ENCODE measurements around the gene SEMA4A.
A peak's percentile ranks its signal among the peaks of the same experiment; 100 is the strongest.
"Not testable (repeated sequence)": the region's sequence is repeated elsewhere in the genome, so short reads cannot be mapped to it uniquely, and the experiment has no call there.

The SEMA4A gene

DNA sequence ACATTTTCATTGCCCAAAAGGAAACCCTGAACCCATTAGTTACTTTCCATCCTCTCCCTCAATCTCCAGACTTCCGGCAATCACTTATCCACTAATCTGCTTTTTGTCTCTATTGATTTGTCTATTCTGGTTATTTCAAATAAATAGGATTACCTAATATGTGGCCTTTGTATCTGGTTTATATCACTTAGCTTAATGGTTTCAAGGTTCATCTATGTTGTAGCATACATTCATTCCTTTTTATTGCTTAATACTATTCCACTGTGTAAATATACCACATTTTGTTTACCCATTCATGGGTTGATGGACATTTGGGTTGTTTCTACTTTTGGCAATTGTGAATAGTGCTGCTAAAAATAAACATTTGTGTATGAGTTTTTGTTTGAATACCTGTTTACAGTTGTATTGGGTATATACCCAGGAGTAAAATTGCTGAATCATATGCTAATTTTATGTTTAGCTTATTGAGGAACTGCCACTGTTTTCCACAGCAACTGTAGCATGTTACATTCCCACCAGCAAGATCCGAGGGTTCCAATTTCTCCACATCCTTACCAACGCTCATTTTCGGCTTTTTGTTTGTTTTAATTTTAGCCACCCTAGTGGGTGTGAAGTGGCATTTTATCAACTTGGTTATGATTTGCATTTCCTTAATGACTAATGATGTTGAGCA, 38.0 kb downstream of the SEMA4A start:
- no peak for DNase-seq (ENCODE audit: low read depth in 2 of 3, low spot score in 2 of 3)

DNA sequence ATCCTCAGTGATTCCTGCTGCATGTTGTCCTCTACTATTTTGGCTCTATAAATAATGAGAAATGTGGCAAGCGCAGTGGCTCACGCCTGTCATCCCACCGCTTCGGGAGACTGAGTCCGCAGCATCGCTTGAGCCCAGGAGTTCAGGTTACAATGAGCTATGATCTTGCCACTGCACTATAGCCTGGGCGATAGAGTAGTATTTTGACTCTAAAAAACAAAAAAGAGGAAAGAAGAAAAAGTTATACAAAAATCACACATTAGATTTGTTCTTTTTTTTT, 39.8 kb downstream of the SEMA4A start:
- no peak for DNase-seq (ENCODE audit: low read depth in 2 of 3, low spot score in 2 of 3)

DNA sequence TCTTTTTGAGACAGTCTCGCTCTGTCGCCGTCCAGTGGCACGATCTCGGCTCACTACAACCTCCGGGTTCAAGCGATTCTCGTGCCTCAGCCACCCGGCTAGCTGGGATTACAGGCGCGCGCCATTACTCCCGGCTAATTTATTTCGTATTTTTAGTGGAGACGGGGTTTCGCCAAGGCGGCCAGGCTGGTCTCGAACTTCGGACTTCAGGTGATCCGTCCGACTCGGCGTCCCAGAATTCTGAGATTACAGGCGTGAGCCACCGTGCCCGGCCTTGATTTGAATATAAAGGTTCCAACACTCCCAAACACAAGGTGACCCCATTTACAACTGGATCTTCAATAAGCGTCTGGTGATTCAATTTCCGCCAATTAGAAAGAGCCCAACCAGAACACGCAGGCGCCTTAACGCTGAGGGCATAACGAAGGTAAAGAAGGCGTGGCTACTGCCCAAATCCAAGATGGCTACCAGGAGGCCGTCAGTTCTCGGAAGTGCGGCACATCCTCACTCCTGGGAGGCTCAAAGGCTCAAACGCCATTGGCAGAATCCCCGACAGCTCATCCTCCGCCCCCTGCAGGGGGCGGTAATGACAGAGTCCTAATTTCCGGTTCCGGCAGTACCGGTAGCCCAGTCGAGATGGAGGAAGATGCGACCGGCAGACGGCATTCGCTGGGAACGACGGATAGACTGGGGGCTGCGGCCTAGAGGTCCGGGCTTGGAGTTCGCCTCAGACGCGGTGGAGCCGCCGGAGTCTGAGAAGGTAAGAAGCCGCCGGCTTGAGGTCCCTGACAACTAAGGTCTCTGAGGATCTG, 40.3 kb downstream of the SEMA4A start, which contains the start of gene SLC25A44:
SLC25A44 (plus strand) TSS at position 617 of the 812 bp plus-strand sequence. CDS start 5,744 bp downstream, outside the sequence.
- DNase-seq (ENCODE audit: low read depth in 2 of 3, low spot score in 2 of 3) = peak; percentile 87 to 89 (median 88)

DNA sequence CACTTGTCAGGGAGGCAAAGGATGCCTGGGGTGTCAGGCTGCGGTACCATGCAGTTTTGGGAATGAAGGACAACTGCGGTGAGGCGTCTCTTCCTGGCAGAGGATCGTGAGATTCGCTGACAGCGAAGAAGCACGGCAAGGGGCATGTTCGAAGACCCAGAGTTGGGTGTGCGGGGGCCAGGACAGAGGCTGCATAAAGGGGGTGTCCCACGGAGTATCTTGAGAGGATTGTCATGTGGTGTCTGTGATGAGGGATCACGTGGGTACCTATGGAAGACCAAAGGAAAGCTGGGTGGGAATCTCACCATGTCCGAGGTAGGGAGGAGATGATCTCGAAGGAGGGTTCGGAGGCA, 40.9 kb downstream of the SEMA4A start:
- no peak for DNase-seq (ENCODE audit: low read depth in 2 of 3, low spot score in 2 of 3)

DNA sequence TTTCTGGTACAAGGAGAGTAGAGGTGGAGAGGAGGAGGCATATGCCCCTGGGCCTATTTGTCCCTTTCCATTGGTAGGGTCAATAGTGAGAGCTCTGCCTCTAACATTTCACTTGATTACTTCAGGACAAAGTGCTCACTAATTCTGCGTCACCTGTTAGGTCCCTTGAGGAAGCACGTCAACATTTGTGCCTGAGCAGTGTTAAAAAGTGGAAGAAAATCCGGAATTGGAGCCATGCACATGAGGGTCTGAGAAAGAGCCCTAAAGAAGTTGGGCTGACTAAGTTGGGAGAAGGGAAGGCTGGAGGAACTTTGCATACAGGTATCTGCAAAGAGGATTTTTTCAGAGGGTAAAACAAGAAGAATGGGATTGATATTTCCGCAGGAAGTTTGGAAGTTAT, 42.5 kb downstream of the SEMA4A start:
- DNase-seq (ENCODE audit: low read depth in 2 of 3, low spot score in 2 of 3) = no peak

DNA sequence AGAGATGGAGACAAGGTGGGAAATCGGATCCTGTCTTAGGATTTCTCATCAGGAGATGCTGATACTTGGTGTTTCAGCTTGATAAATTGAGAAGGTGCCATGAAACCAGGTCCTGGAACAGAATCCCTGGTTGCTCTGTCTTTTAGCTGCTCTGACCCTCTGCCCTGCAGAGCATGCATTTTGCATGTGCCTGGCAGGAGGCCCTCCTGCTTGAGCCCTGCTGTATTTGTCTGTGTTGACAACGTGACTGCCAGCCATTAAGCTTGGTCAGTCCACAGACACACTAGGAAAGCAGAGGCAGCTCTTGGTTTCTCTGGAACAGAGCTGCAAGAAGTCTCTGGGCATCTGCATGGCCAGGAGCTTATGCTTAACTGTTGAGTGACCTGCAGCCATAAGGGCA, 43.1 kb downstream of the SEMA4A start:
- DNase-seq (ENCODE audit: low read depth in 2 of 3, low spot score in 2 of 3) = no peak

DNA sequence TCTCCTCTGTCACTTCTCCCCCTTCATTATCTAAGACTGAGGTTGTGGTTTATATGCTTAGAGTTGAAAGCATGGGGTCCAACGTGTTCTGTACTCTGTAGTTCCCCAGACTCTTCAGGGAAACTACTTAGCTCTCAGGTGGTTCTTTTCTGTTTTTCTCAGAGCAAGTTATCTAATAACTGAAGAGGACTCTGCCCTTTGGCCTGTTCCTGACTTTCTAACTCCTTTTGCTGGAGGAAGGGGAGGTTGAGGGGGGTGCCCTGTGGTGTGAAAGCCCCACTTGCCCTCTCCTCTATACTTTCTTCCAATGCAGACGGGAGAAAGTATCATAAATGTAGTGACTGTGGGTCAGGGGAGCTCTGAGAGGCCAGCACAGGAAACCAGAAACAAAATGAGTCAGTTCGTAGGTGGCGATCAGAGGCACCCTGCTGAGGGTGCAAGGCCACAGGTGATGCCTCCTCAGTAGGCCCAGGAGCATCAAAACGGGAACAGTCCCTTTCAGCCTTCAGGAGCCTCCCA, 45.5 kb downstream of the SEMA4A start:
- no peak for DNase-seq (ENCODE audit: low read depth in 2 of 3, low spot score in 2 of 3)

DNA sequence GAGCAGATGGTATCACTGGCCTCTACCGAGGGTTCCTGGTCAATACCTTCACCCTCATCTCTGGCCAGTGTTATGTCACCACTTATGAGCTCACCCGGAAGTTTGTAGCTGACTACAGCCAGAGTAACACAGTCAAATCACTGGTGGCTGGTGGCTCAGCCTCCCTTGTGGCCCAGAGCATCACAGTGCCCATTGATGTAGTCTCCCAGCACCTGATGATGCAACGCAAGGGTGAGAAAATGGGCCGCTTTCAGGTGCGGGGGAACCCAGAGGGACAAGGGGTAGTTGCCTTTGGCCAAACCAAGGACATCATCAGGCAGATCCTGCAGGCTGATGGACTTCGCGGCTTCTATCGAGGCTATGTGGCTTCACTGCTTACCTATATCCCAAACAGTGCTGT, 46.7 kb downstream of the SEMA4A start:
- DNase-seq (ENCODE audit: low read depth in 2 of 3, low spot score in 2 of 3) = no peak

DNA sequence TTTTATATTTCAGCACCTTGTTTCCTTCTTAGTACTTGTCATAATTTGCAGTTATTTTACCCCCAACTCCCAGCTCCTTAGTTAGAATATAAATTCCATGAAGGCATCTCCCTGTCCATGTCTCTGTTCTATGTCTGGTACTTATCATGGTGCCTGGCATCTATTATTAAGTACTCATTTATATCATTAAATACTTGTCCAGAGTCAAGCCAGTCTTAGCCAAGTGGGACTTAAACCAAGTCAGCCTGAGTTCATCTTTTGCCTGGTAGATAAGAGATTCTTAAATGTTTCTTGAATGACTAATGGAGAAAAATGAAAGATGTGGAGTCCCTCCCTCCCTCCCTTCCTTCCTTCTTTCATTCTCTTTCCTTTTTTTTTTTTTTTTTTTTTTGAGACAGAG, 49.9 kb downstream of the SEMA4A start:
- no peak for DNase-seq (ENCODE audit: low read depth in 2 of 3, low spot score in 2 of 3)

DNA sequence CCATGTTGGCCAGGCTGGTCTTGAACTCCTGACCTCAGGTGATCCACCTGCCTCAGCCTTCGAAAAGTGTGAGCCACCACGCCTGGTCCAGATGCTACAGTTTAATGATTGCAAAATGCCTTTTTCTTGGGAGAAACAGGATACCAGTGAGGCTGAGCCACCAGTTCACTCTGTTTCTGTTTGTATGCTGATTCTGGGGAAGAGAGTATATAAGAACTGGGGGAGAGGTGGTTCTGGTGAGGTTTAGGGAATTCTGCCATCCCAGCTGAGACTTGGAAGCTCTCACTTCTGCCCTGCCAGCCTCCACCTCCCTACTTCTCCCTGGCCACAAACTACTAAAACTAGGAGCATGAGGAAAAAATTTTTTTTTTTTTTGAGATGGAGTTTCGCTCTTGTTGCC, 51.3 kb downstream of the SEMA4A start:
- DNase-seq (ENCODE audit: low read depth in 2 of 3, low spot score in 2 of 3) = no peak

DNA sequence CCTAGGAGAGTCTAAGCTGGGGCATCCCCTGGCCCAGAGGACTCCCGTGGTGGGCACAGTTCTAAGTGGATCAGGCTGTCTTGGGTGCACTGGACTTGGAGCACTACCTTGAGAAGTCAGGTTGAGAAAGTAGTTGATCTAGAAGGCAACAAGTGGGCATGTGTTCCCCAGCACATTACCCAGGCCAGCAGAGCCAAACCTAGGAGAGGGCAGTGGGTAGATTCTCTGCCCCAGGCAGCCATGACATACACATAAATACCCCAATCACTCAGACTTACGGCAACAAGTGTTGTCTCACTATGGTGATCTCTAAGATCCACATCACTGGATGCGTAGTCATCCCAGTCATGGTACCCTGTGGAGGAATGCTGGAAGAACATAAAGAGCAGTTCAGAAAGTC, 57.9 kb downstream of the SEMA4A start:
- no peak for DNase-seq (ENCODE audit: low read depth in 2 of 3, low spot score in 2 of 3)

DNA sequence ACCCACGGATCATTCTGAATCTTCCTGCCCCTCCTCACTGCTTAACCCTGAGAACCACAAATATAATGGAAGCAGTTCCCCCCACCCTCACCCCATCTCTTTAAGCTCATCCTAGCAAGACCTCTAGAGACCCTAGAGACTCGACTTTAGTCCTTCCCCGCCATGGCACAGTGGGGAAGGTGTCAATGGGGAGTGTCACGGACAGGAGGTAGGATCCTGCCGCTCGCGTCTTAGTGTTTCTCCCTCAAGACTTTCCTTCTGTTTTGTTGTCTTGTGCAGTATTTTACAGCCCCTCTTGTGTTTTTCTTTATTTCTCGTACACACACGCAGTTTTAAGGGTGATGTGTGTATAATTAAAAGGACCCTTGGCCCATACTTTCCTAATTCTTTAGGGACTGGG, 58.7 kb downstream of the SEMA4A start:
- DNase-seq (ENCODE audit: low read depth in 2 of 3, low spot score in 2 of 3) = no peak

DNA sequence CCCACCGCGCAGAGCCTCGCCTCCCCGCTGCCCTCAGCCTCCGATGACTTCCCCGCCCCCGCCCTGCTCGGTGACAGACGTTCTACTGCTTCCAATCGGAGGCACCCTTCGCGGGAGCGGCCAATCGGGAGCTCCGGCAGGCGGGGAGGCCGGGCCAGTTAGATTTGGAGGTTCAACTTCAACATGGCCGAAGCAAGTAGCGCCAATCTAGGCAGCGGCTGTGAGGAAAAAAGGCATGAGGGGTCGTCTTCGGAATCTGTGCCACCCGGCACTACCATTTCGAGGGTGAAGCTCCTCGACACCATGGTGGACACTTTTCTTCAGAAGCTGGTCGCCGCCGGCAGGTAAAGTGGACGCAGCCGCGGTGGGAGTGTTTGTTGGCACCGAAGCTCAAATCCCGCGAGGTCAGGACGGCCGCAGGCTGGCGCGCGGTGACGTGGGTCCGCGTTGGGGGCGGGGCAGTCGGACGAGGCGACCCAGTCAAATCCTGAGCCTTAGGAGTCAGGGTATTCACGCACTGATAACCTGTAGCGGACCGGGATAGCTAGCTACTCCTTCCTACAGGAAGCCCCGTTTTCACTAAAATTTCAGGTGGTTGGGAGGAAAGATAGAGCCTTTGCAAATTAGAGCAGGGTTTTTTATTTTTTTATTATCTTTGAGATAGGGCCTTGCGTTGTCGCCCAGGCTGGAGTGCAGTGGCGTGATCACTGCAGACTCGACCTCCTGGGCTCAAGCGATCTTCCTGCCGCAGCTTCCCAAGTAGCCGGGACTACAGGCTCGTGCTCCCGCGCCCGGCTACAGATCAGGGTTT, 59.7 kb downstream of the SEMA4A start, which contains the start of gene PMF1:
PMF1 (plus strand) TSS at position 175 of the 811 bp plus-strand sequence; CDS start at position 184, 9 bp downstream.
- DNase-seq (ENCODE audit: low read depth in 2 of 3, low spot score in 2 of 3) = peak; percentile 87 to 92 (median 89)

DNA sequence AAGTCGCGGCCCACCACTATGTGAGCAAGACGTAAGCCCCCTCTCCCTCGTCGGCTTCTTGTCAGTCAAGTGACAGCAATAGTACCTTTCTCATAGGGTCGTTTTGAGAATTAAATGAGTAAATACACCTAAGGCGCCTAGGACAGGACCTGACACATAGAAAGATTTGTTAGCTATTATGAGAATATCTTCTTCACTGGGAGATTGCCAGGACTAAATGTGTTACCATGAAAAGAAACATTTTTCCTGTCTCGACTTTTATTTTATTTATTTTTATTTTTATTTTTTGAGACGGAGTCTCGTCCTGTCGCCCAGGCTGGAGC, 60.2 kb downstream of the SEMA4A start:
- no peak for DNase-seq (ENCODE audit: low read depth in 2 of 3, low spot score in 2 of 3)

DNA sequence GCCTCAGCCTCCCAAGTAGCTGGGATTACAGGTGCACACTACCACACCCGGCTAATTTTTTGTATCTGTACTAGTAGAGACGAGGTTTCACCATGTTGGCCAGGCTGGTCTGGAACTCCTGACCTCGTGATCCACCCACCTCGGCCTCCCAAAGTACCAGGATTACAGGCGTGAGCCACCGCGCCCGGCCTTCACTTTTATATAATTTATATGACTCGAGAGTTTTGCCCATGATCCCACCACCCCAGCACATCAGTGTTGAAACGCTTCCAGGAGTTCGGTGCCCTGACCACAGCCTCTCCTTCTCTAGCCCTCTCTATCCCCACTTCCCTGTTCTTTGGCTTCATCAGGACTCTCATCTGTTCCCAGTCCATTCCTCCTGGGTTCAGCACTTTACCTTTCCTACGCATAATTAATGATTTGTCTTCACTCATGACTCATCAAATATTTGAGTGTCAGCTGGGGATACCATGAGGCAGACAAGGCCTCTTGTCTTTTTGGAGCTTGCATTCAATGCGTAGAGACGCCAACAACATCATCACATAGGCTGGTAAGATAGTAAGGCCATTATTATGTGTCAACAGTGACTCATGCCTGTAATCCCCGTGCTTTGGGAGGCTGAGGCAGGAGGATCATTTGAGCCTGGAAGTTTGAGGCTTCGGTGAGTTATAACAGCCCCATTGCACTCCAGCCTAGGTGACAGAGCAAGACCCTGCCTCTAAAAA, 60.8 kb downstream of the SEMA4A start:
- no peak for DNase-seq (ENCODE audit: low read depth in 2 of 3, low spot score in 2 of 3)

DNA sequence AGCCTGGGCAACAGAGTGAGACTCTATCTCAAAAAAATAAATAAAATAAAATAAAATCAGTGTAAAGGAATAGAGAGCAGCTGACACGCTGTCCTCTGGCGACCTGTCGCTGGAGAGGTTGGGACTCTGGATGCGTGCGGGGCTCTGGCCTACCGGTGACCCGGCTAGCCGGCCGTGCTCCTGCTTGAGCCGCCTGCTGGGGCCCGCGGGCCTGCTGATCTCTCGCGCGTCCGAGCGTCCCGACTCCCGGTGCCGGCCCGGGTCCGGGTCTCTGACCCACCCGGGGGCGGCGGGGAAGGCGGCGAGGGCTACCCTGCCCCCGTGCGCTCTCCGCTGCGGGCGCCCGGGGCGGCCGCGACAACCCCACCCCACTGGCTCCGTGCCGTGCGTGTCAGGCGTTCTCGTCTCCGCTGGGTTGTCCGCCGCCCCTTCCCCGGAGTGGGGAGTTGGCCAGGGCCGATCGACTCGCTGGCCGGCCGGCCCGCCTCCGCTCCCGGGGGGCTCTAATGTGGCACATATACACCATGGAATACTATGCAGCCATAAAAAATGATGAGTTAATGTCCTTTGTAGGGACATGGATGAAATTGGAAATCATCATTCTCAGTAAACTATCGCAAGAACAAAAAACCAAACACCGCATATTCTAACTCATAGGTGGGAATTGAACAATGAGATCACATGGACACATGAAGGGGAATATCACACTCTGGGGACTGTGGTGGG, 63.1 kb downstream of the SEMA4A start:
- not testable (repeated sequence) for DNase-seq (ENCODE audit: low read depth in 2 of 3, low spot score in 2 of 3)

DNA sequence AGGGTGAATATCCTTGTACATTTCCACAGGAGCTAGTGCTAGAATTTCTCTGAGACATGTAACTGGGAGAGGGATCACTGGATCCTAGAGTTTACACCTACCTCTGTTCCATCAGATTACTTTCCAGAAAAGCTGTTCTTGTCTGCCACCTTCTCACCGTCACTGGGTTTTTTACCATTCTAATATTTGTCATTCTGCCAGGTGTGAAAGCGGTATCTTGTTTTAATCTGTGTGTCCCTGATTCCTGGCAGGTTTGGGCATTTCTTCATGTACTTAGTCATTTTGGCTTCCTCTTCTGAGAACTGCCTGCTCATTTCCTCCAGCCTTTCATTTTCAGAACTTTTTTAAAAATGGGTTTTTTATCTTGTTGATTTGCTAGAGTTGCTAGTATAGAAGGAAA, 64.5 kb downstream of the SEMA4A start:
- no peak for DNase-seq (ENCODE audit: low read depth in 2 of 3, low spot score in 2 of 3)

DNA sequence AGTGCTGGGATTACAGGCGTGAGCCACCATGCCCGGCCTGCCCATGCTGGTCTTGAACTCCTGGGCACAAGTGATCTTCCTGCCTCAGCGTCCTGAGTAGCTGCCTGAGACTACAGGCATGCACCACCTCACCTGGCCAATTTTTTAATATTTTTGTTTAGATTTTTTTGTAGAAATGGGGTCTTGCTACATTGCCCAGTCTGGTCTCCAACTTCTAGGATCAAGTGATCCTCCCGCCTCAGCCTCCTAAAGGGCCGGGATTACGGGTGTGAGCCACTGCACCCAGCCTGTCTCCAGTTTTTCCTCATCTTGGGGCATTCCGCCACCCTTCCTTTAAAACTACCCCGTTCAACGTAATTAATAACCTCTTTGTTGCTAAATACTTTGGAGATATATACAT, 66.8 kb downstream of the SEMA4A start:
- no peak for DNase-seq (ENCODE audit: low read depth in 2 of 3, low spot score in 2 of 3)

DNA sequence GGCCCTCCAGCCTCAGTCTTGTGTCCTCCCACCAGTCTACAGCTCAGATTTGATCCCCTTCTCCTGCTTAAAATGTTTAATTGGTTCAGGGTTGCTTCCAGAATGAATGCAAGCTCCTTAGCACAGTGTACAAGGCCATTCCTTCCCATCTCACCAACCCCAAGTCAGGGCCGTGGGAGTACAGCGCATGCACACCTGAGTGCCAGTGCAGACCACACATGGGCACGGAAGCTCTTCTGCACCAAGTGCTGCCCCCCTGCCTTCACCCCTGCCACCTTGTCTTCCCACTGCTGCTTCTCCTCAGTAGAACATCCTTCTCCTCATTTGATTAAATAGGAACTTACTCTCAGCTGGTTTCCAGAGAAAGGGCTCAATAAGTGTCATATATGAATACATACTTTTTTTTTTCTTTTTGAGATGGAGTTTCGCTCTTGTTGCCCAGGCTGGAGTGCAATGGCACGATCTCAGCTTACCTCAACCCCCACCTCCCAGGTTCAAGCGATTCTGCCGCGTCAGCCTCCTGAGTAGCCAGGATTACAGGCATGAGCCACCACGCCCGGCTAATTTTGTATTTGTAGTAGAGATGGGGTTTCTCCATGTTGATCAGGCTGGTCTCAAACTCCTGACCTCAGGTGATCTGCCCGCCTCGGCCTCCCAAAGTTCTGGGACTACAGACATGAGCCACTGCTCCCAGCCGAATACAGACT, 68.8 kb downstream of the SEMA4A start:
- no peak for DNase-seq (ENCODE audit: low read depth in 2 of 3, low spot score in 2 of 3)

DNA sequence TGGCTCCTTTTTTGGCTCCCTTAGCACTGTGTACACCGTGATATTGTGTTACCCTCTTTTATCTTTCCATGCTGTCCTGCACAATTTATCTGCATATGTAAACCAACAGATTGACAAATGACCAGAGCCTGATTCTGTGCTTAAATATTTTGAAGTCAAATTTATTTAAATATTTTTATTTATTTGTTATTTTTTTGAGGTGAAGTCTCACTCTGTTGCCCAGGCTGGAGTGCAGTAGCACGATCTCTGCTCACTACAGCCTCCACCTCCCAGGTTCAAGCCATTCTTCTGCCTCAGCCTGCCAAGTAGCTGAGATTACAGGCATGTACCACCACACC, 72.3 kb downstream of the SEMA4A start:
- DNase-seq (ENCODE audit: low read depth in 2 of 3, low spot score in 2 of 3) = no peak

All from activated CD8-positive, alpha-beta memory T cell treated with anti-CD3 and anti-CD28 coated beads for 48 hours (primary cell).